Measurements from ENCODE around the gene BATF.

Gene BATF

DNA sequence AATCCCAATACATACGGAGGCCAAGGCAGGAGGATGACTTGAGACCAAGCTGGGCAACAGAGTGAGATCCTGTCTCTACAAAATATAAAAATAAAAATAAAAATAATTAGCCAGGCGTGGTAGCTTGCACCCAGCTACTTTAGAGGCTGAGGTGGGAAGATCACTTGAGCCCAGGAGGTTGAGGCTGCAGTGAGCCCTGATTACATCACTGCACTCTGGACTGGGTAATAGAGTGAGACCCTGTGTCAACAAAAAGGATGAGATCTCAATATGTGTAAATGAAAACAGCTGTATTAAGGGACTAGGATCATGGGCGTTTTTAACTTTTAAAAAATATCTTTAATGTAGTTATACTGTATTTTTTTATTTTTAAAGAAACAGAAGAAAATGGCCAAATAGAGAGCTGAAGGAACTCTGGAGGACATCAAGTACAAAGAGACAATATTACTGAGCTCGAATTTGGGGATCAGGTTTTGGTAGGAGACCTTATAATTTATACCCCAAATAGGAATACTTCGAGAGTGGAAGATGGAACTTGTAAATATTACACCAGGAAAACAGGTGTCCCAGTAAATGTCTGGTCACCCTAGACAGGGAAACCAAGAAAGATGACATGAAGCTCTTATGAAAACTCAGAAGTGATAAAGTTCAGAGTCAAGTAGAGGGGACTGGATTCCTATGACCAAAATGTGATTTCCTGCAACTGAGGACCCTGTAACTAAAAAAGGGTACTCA lies 13.1 kb downstream of the BATF start:
- DNase-seq: no peak

DNA sequence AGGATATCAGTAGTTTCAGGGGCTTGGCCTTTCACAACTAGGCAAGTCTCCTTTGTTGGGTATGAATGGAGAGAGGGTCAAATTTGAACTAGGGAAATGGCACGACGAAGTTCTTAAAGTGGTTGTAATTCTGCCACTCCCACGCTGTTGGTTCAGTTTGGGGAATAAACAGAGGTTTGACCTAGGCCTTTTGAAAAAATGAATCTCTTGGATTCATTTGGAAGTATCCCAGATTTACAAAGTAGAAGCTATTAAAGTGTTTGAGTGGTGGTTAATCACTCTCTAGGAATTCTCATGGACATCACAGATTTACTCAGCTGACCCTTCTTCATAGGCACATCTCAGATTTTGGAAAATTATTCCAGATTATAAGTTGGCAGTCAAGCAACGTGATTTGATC lies 14.8 kb downstream of the BATF start:
- DNase-seq: no peak

DNA sequence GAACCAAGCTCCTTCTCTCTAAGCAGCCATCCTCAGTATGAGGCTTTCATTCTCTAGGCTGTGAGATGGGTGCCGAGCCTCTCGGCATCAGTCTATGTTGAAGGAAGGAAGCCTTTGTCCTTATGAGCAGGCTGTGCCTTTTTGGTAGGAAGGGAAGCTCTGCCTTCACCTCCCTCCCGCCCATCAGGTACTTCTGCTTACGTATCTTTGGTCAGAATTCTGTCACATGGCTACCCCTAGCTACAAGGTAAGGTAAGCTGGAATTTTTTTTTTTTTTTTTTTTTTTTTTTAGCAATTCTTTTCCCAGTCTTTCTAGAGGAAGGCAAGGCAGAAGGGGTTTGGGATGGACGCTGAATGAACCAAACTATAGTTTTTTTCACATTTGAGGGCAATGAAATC lies 16.9 kb downstream of the BATF start:
- no peak for DNase-seq

- DNase-seq: no peak
These were observed 17.6 kb downstream of the BATF start for GRCh38 chr14:75539561-75540478.

- DNase-seq: no peak
These were observed 18.2 kb downstream of the BATF start for GRCh38 chr14:75540479-75540851.

DNA sequence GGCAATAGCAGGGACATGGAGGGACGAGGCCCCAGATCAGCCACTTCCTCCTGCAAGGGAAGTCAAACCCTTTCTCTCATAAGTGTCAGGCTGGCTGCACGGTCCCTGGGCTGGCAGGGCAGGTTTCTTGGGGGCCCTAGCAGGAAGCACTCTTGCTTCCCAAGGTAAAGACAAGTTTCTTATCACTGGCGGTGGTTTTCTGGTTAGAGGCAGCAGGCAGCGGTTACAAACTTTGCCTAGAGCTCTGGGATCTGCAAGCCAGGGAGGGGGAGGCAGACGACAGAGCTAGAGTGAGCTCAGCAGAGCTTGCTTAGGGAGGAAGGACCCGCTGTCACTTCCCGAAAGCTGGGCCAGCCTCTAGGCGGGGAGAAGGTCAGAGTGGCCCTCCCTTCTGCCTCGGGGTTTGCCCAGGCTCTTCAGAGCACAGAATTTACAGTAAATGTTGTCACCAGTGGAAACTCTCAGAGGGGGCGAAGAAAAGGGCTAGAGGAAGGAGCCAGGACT lies 20.4 kb downstream of the BATF start:
- DNase-seq: no peak

- DNase-seq: no peak
These were observed 21.0 kb downstream of the BATF start for GRCh38 chr14:75543253-75543652.

DNA sequence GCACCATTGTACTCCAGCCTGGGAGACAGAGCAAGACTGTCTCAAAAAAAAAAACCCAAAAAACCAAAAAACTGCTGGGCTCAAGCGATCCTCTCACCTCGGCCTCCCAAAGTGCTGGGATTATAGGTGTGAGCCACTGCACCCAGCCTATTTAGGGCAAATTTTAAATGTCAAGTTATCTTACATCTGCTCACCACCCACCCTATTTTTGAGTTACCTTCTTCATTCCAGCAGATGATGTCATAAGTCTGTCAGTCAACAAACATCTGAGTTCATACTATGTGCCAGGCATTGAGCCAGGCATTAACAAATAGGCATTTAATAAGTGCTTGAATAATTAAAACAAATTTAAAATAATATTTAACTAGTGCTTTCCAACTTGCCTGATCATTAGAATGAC lies 21.5 kb downstream of the BATF start:
- DNase-seq: no peak

DNA sequence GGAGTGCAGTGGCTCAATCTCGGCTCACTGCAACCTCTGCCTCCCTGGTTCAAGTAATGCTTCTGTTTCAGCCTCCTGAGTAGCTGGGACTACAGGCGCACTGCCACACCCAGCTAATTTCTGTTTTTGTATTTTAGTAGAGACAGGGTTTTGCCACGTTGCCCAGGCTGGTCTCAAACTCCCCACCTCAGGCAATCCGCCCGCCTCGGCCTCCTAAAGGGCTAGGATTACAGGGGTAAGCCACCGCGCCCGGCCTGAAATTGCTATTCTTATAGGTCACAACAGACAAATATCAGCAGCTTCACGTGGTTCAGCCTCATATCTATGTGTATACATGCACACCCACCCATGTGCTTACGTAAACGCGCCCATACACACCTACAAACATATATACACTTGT lies 23.6 kb downstream of the BATF start:
- no peak for DNase-seq

- no peak for DNase-seq
These were observed 25.4 kb downstream of the BATF start for GRCh38 chr14:75547552-75548250.

DNA sequence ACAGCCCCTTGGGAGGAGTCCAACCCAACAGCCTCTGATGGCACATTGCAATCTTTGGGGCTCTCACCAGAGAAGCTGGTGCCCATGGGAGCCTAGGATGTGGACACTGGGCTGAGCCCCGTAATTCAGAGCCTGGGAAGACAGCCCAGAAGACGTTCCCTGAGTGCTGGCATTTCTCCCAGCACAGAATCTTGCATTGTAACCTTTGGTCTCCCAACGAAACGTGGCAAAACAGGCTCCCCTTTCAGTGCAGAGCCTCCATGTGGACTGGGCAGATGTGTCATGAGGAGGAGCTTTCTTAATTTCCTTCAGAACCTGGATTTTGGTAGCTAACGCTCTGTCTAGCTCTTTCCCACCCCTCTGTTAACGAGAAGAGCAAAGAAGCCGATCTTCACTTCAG lies 26.3 kb downstream of the BATF start:
- DNase-seq: no peak

- no peak for DNase-seq
These were observed 26.9 kb downstream of the BATF start for GRCh38 chr14:75549169-75549568.

DNA sequence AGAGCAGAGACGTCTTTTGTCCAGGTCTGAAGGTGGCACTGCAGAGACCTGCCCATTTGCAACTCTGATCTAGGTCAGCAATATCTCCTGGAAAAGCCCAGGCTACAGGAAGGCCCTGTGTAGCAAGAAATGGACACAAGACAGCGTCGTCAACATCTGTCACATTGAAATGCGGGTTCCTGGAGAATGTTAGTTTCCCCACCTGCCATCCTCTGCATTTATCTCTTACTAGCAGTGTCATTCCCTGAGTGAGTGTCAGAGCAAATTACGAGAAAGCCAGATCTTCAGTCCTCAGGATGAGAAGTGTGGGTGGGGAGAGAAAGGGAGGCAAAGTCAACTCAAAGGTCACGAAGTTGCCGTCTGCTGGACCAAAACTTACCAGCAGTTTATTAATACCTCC lies 28.8 kb downstream of the BATF start:
- no peak for DNase-seq

DNA sequence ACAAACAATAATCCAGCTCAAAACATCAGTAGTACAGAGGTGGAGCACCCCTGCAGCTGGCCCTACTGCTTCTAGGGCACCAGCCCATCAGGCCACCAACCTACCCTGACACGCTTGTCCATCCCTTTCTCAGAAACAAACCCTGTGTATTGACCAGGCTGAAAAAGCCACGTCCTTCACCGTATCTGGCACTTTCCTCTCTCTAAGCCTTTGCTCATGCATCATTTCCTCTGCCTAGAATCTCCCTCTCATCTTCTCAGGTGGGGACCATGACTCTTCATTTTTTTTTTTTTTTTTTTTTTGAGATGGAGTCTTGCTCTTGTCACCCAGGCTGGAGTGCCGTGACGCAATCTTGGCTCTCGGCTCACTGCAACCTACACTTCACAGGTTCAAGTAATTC lies 30.9 kb downstream of the BATF start:
- no peak for DNase-seq

- no peak for DNase-seq
These were observed 31.6 kb downstream of the BATF start for GRCh38 chr14:75553761-75554364.

- DNase-seq: no peak
These were observed 32.2 kb downstream of the BATF start for GRCh38 chr14:75554482-75554881.

- DNase-seq: no peak
These were observed 36.2 kb downstream of the BATF start for GRCh38 chr14:75558440-75558839.

GRCh38 chr14:75559045-75559444 lies 36.8 kb downstream of the BATF start:
- DNase-seq: no peak

DNA sequence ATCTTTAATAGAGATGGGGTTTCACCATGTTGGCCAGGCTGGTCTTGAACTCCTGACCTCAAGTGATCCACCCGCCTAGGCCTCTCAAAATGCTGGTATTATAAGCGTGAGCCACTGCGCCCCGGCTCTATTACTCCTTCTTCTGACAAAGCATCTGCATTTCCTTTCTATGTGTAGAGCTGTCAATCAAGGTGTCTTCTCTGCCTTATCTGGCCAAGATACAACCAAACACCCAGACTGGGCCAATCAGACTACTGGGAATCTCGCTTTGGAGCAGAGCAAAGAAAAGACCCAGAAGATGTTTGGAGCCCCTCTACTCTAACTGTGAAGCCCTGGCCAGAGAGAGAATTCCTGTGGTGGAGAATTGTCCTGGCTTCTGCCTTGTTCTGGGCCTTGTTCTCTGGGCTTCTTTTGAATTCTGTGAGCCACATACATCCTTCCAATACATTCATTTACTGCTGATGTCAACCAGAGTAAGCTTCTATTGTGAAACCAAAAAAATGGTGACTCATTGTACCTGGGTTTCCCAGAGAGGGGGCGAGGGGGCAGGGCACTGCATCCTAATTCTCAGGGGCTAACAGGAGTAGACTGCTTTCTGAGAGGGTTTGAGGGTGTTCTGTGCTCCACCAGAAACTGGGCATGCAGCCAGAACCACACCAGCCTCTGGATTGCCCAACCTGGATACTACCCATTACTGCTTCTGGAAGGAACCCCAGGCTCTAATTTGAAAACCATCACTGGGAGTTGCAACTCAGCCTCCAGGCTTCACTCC lies 37.4 kb downstream of the BATF start:
- DNase-seq: no peak

- DNase-seq: peak; percentile 7
These were observed 38.8 kb downstream of the BATF start for GRCh38 chr14:75561013-75561432.

GRCh38 chr14:75562089-75562488 lies 39.8 kb downstream of the BATF start:
- no peak for DNase-seq

GRCh38 chr14:75562489-75562888 lies 40.2 kb downstream of the BATF start:
- no peak for DNase-seq
